Pericardium fibroblast (primary cell): ENCODE results near the gene TM4SF4. TPM values are rescaled to one million over a fixed set of nuclear protein-coding genes. Genes with fewer than 3 reads are reported as not detected.

Experiments used
- total RNA-seq: library from RNA; depleted of rRNA; stranded (reverse); fragments of >200 nt; gene quantifications from 2 replicates; pipeline ENCODE4 v1.2.3, GENCODE V29; 2015

The TM4SF4 gene
- not detected in 2 replicates for total RNA-seq

GRCh38 chr3:149474250-149474817 is at the start of gene TM4SF4:
TSS of gene TM4SF4 (plus strand) at chr3:149474697. CDS start at chr3:149474878, 181 bp downstream.

Other genes starting within 250 kb of the TM4SF4 start
- gene TM4SF18, start 141.1 kb upstream of the TM4SF4 start, total RNA-seq: under 0.01 and 7.1 TPM in 2 replicates
- 84.4 and 223 TPM in 2 replicates for gene TM4SF1, start 97.0 kb upstream of the TM4SF4 start, total RNA-seq
- gene WWTR1, start 183.3 kb downstream of the TM4SF4 start, total RNA-seq: 34.7 and 55.1 TPM in 2 replicates